GM12878 (cell line): ENCODE results near the gene MYOCOS. TPM values are rescaled to one million over a fixed set of nuclear protein-coding genes. Genes with fewer than 3 reads are reported as not detected.

ENCODE experiments used
- ATAC-seq: fragments of 200-7000 bp; cut with Tn5 transposase; 3 replicates; pipeline ENCODE4 v1.9.1; 2020; ENCODE audit warnings: mild to moderate bottlenecking, moderate library complexity
- BruUV-seq: library from RNA; stranded (reverse); fragments of 400-500 nt; replicated peaks from 2 replicates; lab custom pipeline; 2021; lab: Mats Ljungman, UMichigan
- CTCF ChIA-PET: fragments of 300-600 bp; sonication (Branson Sonifier 250); formaldehyde crosslinking; extraction: SDS; loops from one replicate; lab custom pipeline; 2021; ENCODE audit warnings: inconsistent platforms; lab: Yijun Ruan, JAX
- POLR2A ChIA-PET: fragments of 350-600 bp; formaldehyde crosslinking; extraction: SDS; loops from one replicate; lab custom pipeline; 2021; ENCODE audit warnings: inconsistent platforms; lab: Charles Lee
- RAD21 ChIA-PET: fragments of 300-600 bp; sonication (Branson Sonifier 250); formaldehyde crosslinking; loops from one replicate; lab custom pipeline; 2023; ENCODE audit warnings: antibody characterized with exemption; ENCODE audit not compliant: unreplicated experiment; lab: Charles Lee
- SMC1A ChIA-PET: fragments of 300-600 bp; sonication (Branson Sonifier 250); formaldehyde crosslinking; loops from one replicate; lab custom pipeline; 2023; ENCODE audit not compliant: unreplicated experiment, uncharacterized antibody; lab: Charles Lee
- DNase-seq: peaks from one replicate; pipeline ENCODE4 v3.0.0-alpha.2; 2011; ENCODE audit warnings: low read depth, low spot score
- FAIRE-seq: peaks from 3 replicates; lab custom pipeline; 2011; peaks lifted over from hg19 to GRCh38; lab: Jason Lieb, UNC
- H2AFZ ChIP-seq: 2 replicates; pipeline ENCODE4 v1.6.0; 2011; ENCODE audit warnings: low read depth, low read length, control low read depth; ENCODE audit not compliant: control insufficient read depth
- H3K27ac ChIP-seq: 2 replicates; pipeline ENCODE4 v1.5.1; 2011; ENCODE audit warnings: control low read depth; ENCODE audit not compliant: control insufficient read depth, insufficient read depth
- H3K27me3 ChIP-seq, 2 experiments: replicated peaks in 1 of 2; 2 replicates each; pipeline versions ENCODE4 v1.6.0 to v1.6.1; 2011; ENCODE audit warnings: low read length in 1 of 2; ENCODE audit not compliant: control insufficient read depth in 2 of 2, insufficient read depth in 2 of 2
- H3K36me3 ChIP-seq, 2 experiments: 2 replicates each; pipeline ENCODE4 v1.5.1; 2011; ENCODE audit warnings: low read length in 1 of 2; ENCODE audit not compliant: control insufficient read depth in 2 of 2, insufficient read depth in 2 of 2
- H3K4me1 ChIP-seq: 2 replicates; pipeline ENCODE4 v1.6.1; 2011; ENCODE audit warnings: mild to moderate bottlenecking, low read length, moderate library complexity, mixed read lengths; ENCODE audit not compliant: control insufficient read depth, insufficient read depth
- H3K4me2 ChIP-seq: 2 replicates; pipeline ENCODE4 v1.6.0; 2011; ENCODE audit warnings: control low read depth; ENCODE audit not compliant: control insufficient read depth, insufficient read depth
- H3K4me3 ChIP-seq: fragments of 200-600 bp; sonication (generic); 2 replicates; pipeline ENCODE4 v1.5.1; 2016
- H3K79me2 ChIP-seq: 2 replicates; pipeline ENCODE4 v1.6.0; 2011; ENCODE audit warnings: low read length; ENCODE audit not compliant: control insufficient read depth, insufficient read depth
- H3K9ac ChIP-seq: 2 replicates; pipeline ENCODE4 v1.8.0; 2011; ENCODE audit warnings: low read length, control low read depth, mixed read lengths; ENCODE audit not compliant: control insufficient read depth, insufficient read depth
- H3K9me3 ChIP-seq: replicated peaks from 3 replicates; pipeline ENCODE4 v1.5.1; 2011; ENCODE audit warnings: mild to moderate bottlenecking, low read length; ENCODE audit not compliant: control insufficient read depth, insufficient read depth
- H4K20me1 ChIP-seq: 2 replicates; pipeline ENCODE4 v1.6.0; 2011; ENCODE audit not compliant: control insufficient read depth, insufficient read depth
- BCL3 ChIP-seq: IDR thresholded peaks from 2 replicates; pipeline ENCODE4 v1.6.1; 2011; ENCODE audit warnings: borderline replicate concordance, low read depth, mild to moderate bottlenecking, moderate library complexity, low read length; ENCODE audit not compliant: insufficient read depth, poor library complexity, severe bottlenecking
- CREM ChIP-seq: IDR thresholded peaks from 2 replicates; pipeline ENCODE4 v1.6.1; 2014; ENCODE audit warnings: antibody characterized with exemption, low read depth
- E2F4 ChIP-seq: IDR thresholded peaks from 2 replicates; pipeline ENCODE4 v1.6.1; 2012; ENCODE audit warnings: low read depth, low read length, improper control_type of control experiment
- ELK1 ChIP-seq: IDR thresholded peaks from 2 replicates; pipeline ENCODE4 v1.6.1; 2012; ENCODE audit warnings: low read depth, low read length, improper control_type of control experiment
- ETV6 ChIP-seq, 2 experiments: fragments of 450-650 bp in 1 of 2; IDR thresholded peaks in 1 of 2; conservative IDR thresholded peaks in 1 of 2; 2 replicates each; pipeline ENCODE4 v1.6.1; 2014; ENCODE audit warnings: antibody characterized with exemption in 1 of 2, borderline replicate concordance in 1 of 2, low read depth in 1 of 2, mild to moderate bottlenecking in 1 of 2, moderate library complexity in 1 of 2
- FOS ChIP-seq: IDR thresholded peaks from 3 replicates; pipeline ENCODE4 v1.6.1; 2011; ENCODE audit warnings: borderline replicate concordance; ENCODE audit not compliant: insufficient read length; ENCODE audit errors: extremely low read depth
- IKZF1 ChIP-seq: fragments of 450-650 bp; conservative IDR thresholded peaks from 2 replicates; pipeline ENCODE4 v1.6.1; 2017; ENCODE audit warnings: antibody characterized with exemption, mild to moderate bottlenecking
- KAT2A ChIP-seq: conservative IDR thresholded peaks from 2 replicates; pipeline ENCODE4 v1.6.1; 2011; ENCODE audit warnings: low read depth, low read length; ENCODE audit not compliant: control insufficient read depth
- PAX5 ChIP-seq: IDR thresholded peaks from 2 replicates; pipeline ENCODE4 v1.6.1; 2011; ENCODE audit warnings: low read depth, low read length, borderline replicate concordance
- POLR2A ChIP-seq: IDR thresholded peaks from 2 replicates; pipeline ENCODE4 v1.6.1; 2011; ENCODE audit warnings: low read depth, mild to moderate bottlenecking, low read length
- RAD21 ChIP-seq: IDR thresholded peaks from 2 replicates; pipeline ENCODE4 v1.6.1; 2011; ENCODE audit warnings: mild to moderate bottlenecking, low read depth, low read length, moderate library complexity; ENCODE audit not compliant: insufficient read depth
- RCOR1 ChIP-seq: conservative IDR thresholded peaks from 2 replicates; pipeline ENCODE4 v1.6.1; 2012; ENCODE audit warnings: low read depth, low read length, improper control_type of control experiment
- RELA ChIP-seq: fragments of 450-650 bp; IDR thresholded peaks from 2 replicates; pipeline ENCODE4 v1.8.0; 2014; ENCODE audit warnings: borderline replicate concordance; ENCODE audit not compliant: partially characterized antibody
- SP1 ChIP-seq: IDR thresholded peaks from one replicate; pipeline ENCODE4 v1.6.1; 2011; ENCODE audit warnings: low read depth, low read length
- YBX1 ChIP-seq: fragments of 450-650 bp; IDR thresholded peaks from 2 replicates; pipeline ENCODE4 v1.6.1; 2016; ENCODE audit warnings: antibody characterized with exemption
- WGBS: methylation state at CpG from one replicate; pipeline ENCODE4 v1.1.6; 2016; ENCODE audit warnings: low lambda C conversion rate; ENCODE audit not compliant: insufficient replicate concordance, insufficient coverage; ENCODE audit errors: missing lambda C conversion rate; 5-methylcytosine and 5-hydroxymethylcytosine counted together
- in situ Hi-C: fragments of 300-500 bp; cut with MboI; formaldehyde crosslinking; loops from 9 replicates; pipeline ENCODE4 v1.14.3; 2018; ENCODE audit warnings: mixed read lengths
- intact Hi-C: fragments of 100-400 bp; cut with micrococcal nuclease; formaldehyde crosslinking; loops from one replicate; pipeline ENCODE4 v1.14.2; 2022; ENCODE audit not compliant: unreplicated experiment
- polyA plus RNA-seq, 11 experiments: library from polyadenylated mRNA; depleted of rRNA in 4 of 11; unstranded in 6 of 11; stranded (reverse) in 5 of 11; fragments of >200 nt; fragmentation: Nextera tagmentation in 4 of 11; fragmentation: Illumina TruSeq in 1 of 11; extraction: Ambion mirVana in 4 of 11; extraction: Trizol in 1 of 11; gene quantifications; 1 replicate in 1 of 11; 2 replicates in 10 of 11; pipeline versions ENCODE4 v1.2.1 to v1.2.3, GENCODE V29; 2011 to 2016; ENCODE audit warnings: inconsistent platforms in 2 of 11, missing spikeins in 2 of 11, low read depth in 1 of 11
- total RNA-seq, 4 experiments: library from RNA; depleted of rRNA in 3 of 4; stranded (reverse); fragments of >200 nt in 3 of 4; fragmentation: Illumina TruSeq in 1 of 4; extraction: Trizol in 1 of 4; gene quantifications; 2 replicates each; pipeline versions ENCODE4 v1.2.1 to v1.2.3, GENCODE V29; 2013 to 2021

The MYOCOS gene
- total and polyA plus RNA-seq, 10 of the 15 experiments (the other 5 are each of a cell fraction or from before 2014, with no cell fraction given), result 0.12 to 0.24 (median 0.16) TPM; not detected in 4

GRCh38 chr1:171670739-171671138, 48.7 kb downstream of the MYOCOS start:
- H2AFZ ChIP-seq, result no peak overlapping the region
- intact Hi-C loops (no loop called here), in situ Hi-C loops (no loop called here)
- CTCF ChIA-PET, result no interaction called here
- DNase-seq, result no peak
- POLR2A ChIA-PET, result no interaction called here
- no peaks in the 10 kb centered on the region for H3K9me3 ChIP-seq
- no peaks in the 10 kb centered on the region for H3K36me3 ChIP-seq
- RAD21 ChIA-PET, result no interaction called here
- H3K4me2 ChIP-seq, result no peak overlapping the region
- no peaks in the 10 kb centered on the region for H3K4me1 ChIP-seq
- 73% methylated on average over 28 of the region's 28 CpGs for WGBS
- no peak overlapping the region for H3K9ac ChIP-seq
- no peak for ATAC-seq
- H3K79me2 ChIP-seq, result no peaks in the 10 kb centered on the region
- no peak overlapping the region for H3K27ac ChIP-seq
- no TSS peak for BruUV-seq
- no peaks in the 10 kb centered on the region for H4K20me1 ChIP-seq
- no peak for FAIRE-seq
- H3K4me3 ChIP-seq, result no peak overlapping the region
- no peak for TF ChIP-seq RCOR1
- TF ChIP-seq KAT2A, result no peak
- TF ChIP-seq ETV6 (conservative IDR thresholded peaks at IDR 0.05 in 1 of 2, IDR thresholded peaks at IDR 0.05 in 1 of 2; ENCODE audit: borderline replicate concordance in 1 of 2, low read depth in 1 of 2), result no peak
- TF ChIP-seq ELK1, result no peak
- TF ChIP-seq POLR2A, result no peak
- no peak for TF ChIP-seq FOS
- no peak for TF ChIP-seq RAD21
- no peak for TF ChIP-seq IKZF1
- TF ChIP-seq CREM, result no peak
- TF ChIP-seq SP1, result no peak
- TF ChIP-seq BCL3, result no peak
- TF ChIP-seq RELA, result no peak
- no peak for TF ChIP-seq PAX5
- no peak for TF ChIP-seq E2F4
- TF ChIP-seq YBX1, result no peak
- no peaks in the 10 kb centered on the region; a peak in 1 of 4 replicates for H3K27me3 ChIP-seq
- SMC1A ChIA-PET, result no interaction called here
